ENCODE data around the gene APOA5.
"Not testable (repeated sequence)": the region's sequence is repeated elsewhere in the genome, so short reads cannot be mapped to it uniquely, and the experiment has no call there.

The APOA5 gene, protein sequence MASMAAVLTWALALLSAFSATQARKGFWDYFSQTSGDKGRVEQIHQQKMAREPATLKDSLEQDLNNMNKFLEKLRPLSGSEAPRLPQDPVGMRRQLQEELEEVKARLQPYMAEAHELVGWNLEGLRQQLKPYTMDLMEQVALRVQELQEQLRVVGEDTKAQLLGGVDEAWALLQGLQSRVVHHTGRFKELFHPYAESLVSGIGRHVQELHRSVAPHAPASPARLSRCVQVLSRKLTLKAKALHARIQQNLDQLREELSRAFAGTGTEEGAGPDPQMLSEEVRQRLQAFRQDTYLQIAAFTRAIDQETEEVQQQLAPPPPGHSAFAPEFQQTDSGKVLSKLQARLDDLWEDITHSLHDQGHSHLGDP

DNA sequence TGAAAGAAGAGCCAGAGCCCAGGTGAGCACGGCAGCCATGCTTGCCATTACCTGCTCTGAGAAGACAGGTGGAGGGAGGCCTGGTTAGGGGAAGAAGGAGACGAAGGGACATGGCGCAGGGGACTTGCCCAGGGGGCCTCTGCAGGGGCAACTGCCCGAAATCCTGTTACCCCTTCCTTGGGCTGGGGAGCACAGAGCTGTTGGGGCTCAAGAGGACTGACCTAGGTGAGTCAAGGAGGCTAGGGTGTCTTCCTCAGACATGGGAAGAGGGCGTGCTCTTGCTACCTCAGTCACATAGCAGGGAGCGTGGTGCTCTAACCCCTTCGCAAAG is at the start of gene APOA5:
Gene APOA5 (minus strand): TSS at position 67 of the 331 bp plus-strand sequence. CDS start 19 bp downstream, at position 48.
- no peak for DNase-seq

DNA sequence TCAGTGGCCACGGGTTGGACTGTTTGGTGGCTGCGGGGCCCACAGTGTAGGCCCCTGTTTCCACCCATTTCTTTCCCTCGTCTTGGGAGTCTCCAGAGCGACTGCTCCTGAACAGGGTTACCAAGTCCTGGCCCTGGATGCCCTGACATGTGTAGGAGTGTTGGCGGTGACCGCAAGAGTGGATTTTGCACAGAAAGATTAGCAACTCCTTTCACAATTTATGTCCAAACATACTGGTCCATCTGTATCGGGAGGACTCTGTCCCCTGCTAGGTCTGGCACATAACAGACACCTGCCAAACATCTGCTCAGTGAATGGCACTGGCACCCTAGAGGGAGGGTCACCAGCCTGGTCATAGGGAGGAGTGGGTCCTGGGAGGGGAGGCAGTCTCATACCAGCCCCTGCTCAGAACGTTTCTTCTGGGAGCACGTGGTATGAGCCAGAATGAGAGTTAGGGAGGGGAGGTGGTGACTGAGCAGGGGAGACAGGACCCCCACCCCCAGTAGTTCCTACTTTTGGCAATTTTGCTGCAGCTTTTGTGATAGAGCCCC is 49.1 kb upstream of the APOA5 start:
- DNase-seq: no peak

DNA sequence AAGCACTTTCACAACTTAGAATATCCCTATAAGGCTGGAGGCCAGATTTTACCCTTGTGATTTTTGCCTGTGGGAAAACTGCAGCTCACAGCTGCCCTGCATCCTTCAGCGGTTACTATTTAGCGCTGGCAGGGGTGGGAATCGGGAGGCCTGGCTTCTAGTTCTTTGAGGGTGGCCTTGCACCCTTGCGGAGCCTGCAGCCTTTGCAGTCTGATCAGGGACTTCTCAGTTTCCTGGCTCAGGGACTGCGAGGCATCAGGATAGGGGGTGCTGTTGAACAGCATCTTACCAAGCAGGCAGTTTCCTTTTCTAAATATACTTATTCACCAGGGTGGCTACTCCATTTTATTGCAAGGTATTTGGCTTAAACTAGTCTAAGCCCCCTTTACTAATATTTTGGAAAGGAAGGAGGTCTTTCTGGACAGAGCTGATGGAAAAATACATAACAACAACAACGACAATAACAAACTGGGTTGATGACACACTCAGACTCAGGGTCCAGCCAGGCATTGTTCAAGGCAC is 48.6 kb upstream of the APOA5 start:
- DNase-seq: no peak

DNA sequence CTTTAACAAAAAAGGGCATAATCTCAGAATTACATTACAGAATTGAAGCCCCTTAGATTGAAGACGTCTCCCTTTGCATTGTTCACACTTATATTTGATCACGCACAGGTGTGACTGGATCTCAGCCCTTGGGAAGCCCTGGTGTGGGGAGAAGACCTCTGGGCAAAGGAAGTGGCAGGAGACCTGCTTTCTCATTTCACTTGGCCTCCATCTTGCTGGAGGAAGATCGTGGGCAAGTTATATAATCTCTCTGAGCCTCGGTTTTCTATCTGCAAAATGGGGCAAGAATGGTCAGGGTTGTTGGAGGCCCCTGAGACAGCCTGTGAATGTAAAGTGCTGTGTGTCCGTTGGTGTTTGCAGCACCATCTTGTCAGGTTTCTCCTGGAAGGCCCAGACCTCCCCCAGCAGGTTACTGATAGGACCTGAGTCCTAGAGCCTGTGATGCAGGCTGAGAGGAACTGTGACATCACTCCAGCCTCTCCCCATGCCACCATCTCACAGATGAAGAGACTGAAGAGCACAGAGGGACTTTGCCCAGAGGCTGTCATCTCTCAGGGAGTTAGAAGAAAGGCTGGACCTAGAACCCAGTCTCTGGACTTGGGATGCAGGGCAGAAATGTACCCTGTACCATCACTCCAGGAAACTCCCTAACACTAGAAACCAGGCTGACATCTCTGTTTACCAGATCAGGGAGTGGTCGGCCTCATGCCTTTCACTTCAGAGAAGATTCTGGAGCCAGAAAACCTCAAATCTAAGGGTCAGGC is 46.8 kb upstream of the APOA5 start:
- no peak for DNase-seq

DNA sequence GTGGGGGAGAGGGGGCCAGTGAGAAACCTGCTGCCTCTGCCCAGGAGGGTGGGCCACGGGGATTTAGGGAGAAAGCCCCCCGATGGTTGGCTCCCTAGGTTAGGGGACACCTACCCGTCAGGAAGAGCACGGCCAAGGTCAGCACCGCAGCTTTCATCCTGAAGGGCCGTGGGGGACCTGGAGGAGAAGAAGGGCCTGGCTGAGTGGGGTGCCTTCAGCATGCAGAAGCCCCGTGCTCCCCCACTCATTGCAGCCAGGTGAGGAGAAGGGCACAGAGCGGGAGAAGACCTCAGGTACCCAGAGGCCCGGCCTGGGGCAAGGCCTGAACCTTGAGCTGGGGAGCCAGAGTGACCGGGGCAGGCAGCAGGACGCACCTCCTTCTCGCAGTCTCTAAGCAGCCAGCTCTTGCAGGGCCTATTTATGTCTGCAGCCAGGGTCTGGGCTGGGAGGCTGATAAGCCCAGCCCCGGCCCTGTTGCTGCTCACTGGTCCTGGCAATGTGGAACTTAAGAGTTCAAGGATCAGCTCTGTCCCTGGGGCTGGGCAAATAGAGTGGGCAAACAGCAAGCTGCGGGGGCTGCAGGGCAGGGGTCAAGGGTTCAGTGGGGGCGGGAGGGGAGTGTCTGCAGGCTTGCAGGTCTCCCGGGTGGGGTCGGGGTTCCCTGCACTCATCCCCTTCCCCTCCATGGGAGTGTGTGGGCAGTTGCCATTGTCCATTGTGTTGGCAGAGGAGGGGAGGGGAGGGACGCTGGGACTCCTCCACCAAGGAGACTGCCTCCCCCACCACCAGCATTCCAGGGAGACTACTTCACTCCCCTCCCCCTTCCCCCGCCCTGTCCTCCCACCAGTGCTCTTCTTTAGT is 45.8 kb upstream of the APOA5 start, which contains the start of gene APOA1:
Gene APOA1 (minus strand): TSS at position 392 of the 861 bp plus-strand sequence. CDS start 235 bp downstream, at position 157.
- DNase-seq: no peak

DNA sequence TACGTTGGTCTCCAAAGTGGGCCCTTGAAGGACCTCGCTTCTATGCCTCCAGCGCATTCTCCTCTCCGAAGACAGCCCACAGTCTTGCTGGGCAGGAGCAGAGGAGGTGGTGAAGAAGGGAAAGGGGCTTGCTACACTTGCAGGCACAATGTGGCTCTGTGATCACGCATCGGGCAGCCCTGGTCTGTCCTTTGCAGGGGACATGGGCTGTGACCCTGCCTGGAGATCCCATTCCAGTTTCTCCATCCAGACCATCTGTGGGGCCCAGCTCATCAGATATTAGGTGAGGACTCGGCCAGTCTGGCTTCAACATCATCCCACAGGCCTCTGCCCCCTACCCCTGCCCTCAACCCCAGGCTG is 44.9 kb upstream of the APOA5 start:
- DNase-seq: no peak

DNA sequence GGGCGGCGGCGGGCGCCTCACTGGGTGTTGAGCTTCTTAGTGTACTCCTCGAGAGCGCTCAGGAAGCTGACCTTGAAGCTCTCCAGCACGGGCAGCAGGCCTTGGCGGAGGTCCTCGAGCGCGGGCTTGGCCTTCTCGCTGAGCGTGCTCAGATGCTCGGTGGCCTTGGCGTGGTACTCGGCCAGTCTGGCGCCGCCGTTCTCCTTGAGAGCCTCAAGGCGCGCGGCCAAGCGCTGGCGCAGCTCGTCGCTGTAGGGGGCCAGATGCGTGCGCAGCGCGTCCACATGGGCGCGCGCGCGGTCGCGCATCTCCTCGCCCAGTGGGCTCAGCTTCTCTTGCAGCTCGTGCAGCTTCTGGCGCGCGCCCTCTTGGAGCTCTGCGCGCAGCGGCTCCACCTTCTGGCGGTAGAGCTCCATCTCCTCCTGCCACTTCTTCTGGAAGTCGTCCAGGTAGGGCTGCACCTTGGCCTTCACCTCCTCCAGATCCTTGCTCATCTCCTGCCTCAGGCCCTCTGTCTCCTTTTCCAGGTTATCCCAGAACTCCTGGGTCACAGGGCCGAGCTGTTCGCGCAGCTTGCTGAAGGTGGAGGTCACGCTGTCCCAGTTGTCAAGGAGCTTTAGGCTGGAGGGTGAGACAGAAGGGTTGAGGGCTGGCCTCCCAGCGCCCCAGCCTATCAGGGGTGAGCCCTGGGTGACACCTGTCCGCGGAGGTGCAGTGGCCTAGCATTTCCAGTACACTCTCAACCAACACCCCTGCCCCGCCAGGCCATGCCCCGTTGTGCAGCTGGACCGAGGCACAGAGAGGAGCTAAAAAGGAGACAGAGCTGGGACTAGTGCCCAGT is 44.3 kb upstream of the APOA5 start:
- DNase-seq: peak; percentile 96 to 98 (median 98)

DNA sequence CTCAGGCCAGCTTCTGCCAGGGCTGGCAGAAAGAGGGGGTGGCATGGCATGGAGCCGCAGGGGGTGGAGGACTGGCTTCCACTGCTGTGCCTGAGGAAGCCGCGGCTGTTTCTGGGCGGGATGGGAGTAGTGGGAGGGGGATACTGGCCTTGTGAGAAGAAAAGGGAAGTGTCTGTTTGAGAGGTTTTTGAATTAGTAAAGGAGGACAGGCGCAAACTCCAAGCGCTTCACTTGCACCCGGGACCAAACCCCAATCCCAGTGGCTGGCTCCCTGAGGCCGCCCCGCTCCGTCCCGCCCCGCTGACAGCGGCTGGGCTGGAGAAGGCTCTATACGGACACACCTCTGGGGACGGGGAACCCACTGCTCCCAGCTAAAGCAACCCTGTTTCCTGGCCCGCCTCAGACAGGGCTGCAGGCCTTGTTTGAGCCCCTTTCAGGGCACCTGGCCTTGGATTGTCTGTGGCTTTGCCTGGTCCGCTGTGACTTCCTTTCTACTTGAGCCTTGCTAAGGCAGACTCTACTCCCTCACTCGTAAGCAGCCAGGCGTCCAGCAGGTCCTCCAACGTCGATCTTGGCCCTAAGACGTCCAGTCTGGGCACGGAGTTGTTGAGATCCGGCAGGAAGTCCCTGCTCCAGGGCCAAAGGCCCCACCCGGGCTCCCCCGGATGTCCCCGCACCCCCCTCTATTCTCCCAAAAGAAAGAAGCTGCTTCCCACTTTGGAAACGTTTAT is 43.5 kb upstream of the APOA5 start:
- DNase-seq: peak in 1 of 3 experiments; percentile 54

DNA sequence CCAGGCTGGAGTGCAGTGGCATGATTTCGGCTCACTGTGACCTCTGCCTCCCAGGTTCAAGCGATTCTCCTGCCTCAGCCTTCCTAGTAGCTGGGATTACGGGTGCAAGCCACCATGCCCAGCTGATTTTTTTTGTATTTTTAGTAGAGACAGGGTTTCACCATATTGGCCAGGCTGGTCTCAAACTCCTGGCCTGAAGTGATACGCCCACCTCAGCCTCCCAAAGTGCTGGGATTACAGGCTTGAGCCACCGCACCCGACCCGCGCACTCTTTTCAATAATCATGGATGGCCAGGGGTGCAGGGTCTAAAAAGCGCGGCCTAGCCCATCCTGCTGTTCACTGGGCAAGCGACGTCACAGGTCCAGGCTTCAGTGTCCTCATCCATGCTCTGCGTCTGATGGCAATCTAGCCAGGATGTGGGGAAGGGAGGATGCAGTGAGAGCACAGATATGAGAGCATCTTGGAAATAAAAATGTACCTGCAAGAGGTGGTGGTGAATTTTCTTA is 42.9 kb upstream of the APOA5 start:
- not testable (repeated sequence) for DNase-seq

DNA sequence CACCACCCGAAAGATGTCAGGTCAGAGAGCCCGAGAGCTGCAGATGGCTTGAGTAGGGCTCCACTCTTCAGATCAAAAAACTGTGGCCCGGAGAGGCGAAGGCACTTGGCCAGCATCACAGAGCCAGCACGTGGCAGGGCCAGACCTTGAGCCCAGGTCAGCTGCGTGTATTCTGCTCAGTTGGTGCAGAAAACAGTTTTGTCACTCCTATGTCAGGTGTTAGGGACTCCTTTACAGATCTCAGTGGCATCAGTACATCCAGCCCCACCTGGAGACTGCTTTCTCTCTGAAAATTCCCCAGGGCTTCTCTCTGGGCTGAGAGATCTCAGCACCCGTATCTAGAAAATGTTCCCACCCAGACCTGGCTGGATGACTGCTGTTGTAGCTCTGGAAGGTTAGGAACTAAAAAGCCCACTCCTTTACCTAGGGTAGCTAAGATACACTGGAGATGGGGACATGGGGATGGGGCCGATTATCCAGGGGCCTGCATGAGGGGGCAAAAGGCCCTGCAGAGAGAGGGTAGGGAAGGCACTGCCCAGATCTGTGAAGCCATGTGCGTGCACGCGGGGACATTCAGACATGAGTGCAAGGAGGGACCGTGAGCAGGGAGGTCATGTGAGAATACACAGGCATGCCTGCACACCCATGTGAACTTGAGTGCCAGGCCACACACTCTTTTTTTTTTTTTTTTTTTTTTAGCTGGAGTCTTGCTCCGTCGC is 42.3 kb upstream of the APOA5 start:
- DNase-seq: no peak

DNA sequence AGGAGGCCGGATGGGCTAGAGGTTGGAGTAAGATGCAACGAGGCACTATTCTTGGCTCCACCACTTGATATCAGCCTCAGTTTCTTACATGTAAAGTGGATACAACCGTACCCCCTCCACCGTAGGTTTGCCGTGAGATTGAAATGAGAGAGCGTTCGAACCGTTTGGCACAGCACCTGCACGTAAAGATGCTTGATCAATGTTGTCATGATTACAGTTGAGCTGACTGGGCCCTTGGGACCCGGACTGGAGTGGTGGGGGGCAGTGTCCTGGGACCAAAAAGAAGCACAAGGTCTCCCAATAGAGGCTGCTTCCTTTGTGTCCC is 41.8 kb upstream of the APOA5 start:
- no peak for DNase-seq

DNA sequence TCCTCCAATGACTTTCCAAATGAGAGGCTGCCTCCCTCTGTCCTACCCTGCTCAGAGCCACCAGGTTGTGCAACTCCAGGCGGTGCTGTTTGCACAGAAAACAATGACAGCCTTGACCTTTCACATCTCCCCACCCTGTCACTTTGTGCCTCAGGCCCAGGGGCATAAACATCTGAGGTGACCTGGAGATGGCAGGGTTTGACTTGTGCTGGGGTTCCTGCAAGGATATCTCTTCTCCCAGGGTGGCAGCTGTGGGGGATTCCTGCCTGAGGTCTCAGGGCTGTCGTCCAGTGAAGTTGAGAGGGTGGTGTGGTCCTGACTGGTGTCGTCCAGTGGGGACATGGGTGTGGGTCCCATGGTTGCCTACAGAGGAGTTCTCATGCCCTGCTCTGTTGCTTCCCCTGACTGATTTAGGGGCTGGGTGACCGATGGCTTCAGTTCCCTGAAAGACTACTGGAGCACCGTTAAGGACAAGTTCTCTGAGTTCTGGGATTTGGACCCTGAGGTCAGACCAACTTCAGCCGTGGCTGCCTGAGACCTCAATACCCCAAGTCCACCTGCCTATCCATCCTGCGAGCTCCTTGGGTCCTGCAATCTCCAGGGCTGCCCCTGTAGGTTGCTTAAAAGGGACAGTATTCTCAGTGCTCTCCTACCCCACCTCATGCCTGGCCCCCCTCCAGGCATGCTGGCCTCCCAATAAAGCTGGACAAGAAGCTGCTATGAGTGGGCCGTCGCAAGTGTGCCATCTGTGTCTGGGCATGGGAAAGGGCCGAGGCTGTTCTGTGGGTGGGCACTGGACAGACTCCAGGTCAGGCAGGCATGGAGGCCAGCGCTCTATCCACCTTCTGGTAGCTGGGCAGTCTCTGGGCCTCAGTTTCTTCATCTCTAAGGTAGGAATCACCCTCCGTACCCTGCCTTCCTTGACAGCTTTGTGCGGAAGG is 40.9 kb upstream of the APOA5 start:
- no peak for DNase-seq

DNA sequence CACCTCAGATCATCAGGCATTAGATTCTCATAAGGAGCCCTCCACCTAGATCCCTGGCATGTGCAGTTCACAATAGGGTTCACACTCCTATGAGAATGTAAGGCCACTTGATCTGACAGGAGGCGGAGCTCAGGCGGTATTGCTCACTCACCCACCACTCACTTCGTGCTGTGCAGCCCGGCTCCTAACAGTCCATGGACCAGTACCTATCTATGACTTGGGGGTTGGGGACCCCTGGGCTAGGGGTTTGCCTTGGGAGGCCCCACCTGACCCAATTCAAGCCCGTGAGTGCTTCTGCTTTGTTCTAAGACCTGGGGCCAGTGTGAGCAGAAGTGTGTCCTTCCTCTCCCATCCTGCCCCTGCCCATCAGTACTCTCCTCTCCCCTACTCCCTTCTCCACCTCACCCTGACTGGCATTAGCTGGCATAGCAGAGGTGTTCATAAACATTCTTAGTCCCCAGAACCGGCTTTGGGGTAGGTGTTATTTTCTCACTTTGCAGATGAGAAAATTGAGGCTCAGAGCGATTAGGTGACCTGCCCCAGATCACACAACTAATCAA is 40.2 kb upstream of the APOA5 start:
- no peak for DNase-seq

DNA sequence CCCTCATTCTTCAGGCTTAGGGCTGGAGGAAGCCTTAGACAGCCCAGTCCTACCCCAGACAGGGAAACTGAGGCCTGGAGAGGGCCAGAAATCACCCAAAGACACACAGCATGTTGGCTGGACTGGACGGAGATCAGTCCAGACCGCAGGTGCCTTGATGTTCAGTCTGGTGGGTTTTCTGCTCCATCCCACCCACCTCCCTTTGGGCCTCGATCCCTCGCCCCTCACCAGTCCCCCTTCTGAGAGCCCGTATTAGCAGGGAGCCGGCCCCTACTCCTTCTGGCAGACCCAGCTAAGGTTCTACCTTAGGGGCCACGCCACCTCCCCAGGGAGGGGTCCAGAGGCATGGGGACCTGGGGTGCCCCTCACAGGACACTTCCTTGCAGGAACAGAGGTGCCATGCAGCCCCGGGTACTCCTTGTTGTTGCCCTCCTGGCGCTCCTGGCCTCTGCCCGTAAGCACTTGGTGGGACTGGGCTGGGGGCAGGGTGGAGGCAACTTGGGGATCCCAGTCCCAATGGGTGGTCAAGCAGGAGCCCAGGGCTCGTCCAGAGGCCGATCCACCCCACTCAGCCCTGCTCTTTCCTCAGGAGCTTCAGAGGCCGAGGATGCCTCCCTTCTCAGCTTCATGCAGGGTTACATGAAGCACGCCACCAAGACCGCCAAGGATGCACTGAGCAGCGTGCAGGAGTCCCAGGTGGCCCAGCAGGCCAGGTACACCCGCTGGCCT is 38.7 kb upstream of the APOA5 start:
- no peak for DNase-seq

DNA sequence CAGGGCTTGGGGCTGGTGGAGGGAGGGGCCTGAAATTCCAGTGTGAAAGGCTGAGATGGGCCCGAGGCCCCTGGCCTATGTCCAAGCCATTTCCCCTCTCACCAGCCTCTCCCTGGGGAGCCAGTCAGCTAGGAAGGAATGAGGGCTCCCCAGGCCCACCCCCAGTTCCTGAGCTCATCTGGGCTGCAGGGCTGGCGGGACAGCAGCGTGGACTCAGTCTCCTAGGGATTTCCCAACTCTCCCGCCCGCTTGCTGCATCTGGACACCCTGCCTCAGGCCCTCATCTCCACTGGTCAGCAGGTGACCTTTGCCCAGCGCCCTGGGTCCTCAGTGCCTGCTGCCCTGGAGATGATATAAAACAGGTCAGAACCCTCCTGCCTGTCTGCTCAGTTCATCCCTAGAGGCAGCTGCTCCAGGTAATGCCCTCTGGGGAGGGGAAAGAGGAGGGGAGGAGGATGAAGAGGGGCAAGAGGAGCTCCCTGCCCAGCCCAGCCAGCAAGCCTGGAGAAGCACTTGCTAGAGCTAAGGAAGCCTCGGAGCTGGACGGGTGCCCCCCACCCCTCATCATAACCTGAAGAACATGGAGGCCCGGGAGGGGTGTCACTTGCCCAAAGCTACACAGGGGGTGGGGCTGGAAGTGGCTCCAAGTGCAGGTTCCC is 38.0 kb upstream of the APOA5 start, which contains the start of gene APOC3:
Gene APOC3 (plus strand): TSS at position 383 of the 659 bp plus-strand sequence. CDS start 676 bp downstream, outside the sequence.
- no peak for DNase-seq

DNA sequence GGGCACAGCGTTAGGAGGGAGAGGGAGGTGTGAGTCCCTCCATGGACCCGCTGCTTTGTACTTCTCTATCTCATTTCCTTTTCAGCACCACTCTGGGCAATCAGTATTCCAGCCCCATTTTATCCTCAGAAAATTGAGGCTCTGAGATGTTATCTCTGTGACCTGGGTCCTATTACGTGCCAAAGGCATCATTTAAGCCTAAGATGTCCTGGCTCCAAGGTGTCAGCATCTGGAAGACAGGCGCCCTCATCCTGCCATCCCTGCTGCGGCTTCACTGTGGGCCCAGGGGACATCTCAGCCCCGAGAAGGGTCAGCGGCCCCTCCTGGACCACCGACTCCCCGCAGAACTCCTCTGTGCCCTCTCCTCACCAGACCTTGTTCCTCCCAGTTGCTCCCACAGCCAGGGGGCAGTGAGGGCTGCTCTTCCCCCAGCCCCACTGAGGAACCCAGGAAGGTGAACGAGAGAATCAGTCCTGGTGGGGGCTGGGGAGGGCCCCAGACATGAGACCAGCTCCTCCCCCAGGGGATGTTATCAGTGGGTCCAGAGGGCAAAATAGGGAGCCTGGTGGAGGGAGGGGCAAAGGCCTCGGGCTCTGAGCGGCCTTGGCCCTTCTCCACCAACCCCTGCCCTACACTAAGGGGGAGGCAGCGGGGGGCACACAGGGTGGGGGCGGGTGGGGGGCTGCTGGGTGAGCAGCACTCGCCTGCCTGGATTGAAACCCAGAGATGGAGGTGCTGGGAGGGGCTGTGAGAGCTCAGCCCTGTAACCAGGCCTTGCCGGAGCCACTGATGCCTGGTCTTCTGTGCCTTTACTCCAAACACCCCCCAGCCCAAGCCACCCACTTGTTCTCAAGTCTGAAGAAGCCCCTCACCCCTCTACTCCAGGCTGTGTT is 37.2 kb upstream of the APOA5 start:
- DNase-seq: no peak
